ENCODE results near the gene ALG1L2.
"Not testable (repeated sequence)": the region's sequence is repeated elsewhere in the genome, so short reads cannot be mapped to it uniquely, and the experiment has no call there.

ALG1L2 gene

GRCh38 chr3:130073582-130073981, 8.0 kb upstream of the ALG1L2 start:
- TF ChIP-seq CTCF (conservative IDR thresholded peaks at IDR 0.05; ENCODE audit: low read depth, low read length): no peak
- DNase-seq (ENCODE audit: low read depth): no peak
- H3K4me3 ChIP-seq (ENCODE audit: low read depth, low read length): no peak overlapping the region

GRCh38 chr3:130077636-130078035, 4.0 kb upstream of the ALG1L2 start:
- DNase-seq (ENCODE audit: low read depth): no peak
- TF ChIP-seq CTCF (conservative IDR thresholded peaks at IDR 0.05; ENCODE audit: low read depth, low read length): no peak
- H3K4me3 ChIP-seq (ENCODE audit: low read depth, low read length): no peak overlapping the region

- DNase-seq (ENCODE audit: low read depth); H3K4me3 ChIP-seq (ENCODE audit: low read depth, low read length): not testable (repeated sequence)
Measured at GRCh38 chr3:130083363-130084090, 1.9 kb downstream of the ALG1L2 start.

- TF ChIP-seq CTCF (conservative IDR thresholded peaks at IDR 0.05; ENCODE audit: low read depth, low read length): no peak
- DNase-seq (ENCODE audit: low read depth): no peak
- no peak overlapping the region for H3K4me3 ChIP-seq (ENCODE audit: low read depth, low read length)
Measured at GRCh38 chr3:130084436-130084980, 2.9 kb downstream of the ALG1L2 start.

- no peak for TF ChIP-seq CTCF (conservative IDR thresholded peaks at IDR 0.05; ENCODE audit: low read depth, low read length)
- no peak for DNase-seq (ENCODE audit: low read depth)
- H3K4me3 ChIP-seq (ENCODE audit: low read depth, low read length): no peak overlapping the region
Measured at GRCh38 chr3:130085881-130086280, 4.2 kb downstream of the ALG1L2 start.

- DNase-seq (ENCODE audit: low read depth); H3K4me3 ChIP-seq (ENCODE audit: low read depth, low read length): not testable (repeated sequence)
Measured at GRCh38 chr3:130086628-130087027, 5.0 kb downstream of the ALG1L2 start.

- no peak overlapping the region for H3K4me3 ChIP-seq (ENCODE audit: low read depth, low read length)
- no peak for DNase-seq (ENCODE audit: low read depth)
- TF ChIP-seq CTCF (conservative IDR thresholded peaks at IDR 0.05; ENCODE audit: low read depth, low read length): no peak
Measured at GRCh38 chr3:130088061-130088460, 6.4 kb downstream of the ALG1L2 start.

GRCh38 chr3:130090681-130091080, 9.1 kb downstream of the ALG1L2 start:
- not testable (repeated sequence) for DNase-seq (ENCODE audit: low read depth); H3K4me3 ChIP-seq (ENCODE audit: low read depth, low read length)
- TF ChIP-seq CTCF (conservative IDR thresholded peaks at IDR 0.05; ENCODE audit: low read depth, low read length): peak; percentile 9

All from choroid plexus epithelial cell (primary cell).